Activated CD8-positive, alpha-beta T cell treated with anti-CD3 and anti-CD28 coated beads for 36 hours (primary cell): ENCODE data around the gene CST9L. TPM values are rescaled to one million over a fixed set of nuclear protein-coding genes. Genes with fewer than 3 reads are reported as not detected.

Experiments
- ATAC-seq: fragments of 200-7000 bp; cut with Tn5 transposase; one replicate; pipeline ENCODE4 v1.10.0; 2021; ENCODE audit warnings: mild to moderate bottlenecking, moderate library complexity
- CTCF ChIA-PET: fragments of 350-600 bp; sonication (Branson Sonifier 250); formaldehyde crosslinking; loops from one replicate; lab custom pipeline; 2021; ENCODE audit warnings: antibody characterized with exemption; lab: Charles Lee
- POLR2A ChIA-PET: fragments of 350-600 bp; sonication (Branson Sonifier 250); formaldehyde crosslinking; loops from one replicate; lab custom pipeline; 2021; ENCODE audit warnings: antibody characterized with exemption; lab: Charles Lee
- DNase-seq: peaks from one replicate; pipeline ENCODE4 v3.0.0-alpha.2; 2020
- H3K27ac Mint-ChIP-seq: one replicate; pipeline ENCODE4 v1.8.0; 2021; ENCODE audit warnings: mild to moderate bottlenecking, mixed read lengths
- H3K27me3 Mint-ChIP-seq: one replicate; pipeline ENCODE4 v1.8.0; 2021; ENCODE audit warnings: mixed read lengths
- H3K36me3 Mint-ChIP-seq: one replicate; pipeline ENCODE4 v1.8.0; 2021; ENCODE audit warnings: low read depth, mixed read lengths
- H3K4me1 Mint-ChIP-seq: one replicate; pipeline ENCODE4 v1.8.0; 2021; ENCODE audit warnings: low read depth, mixed read lengths
- H3K4me3 Mint-ChIP-seq: one replicate; pipeline ENCODE4 v1.8.0; 2021; ENCODE audit warnings: mild to moderate bottlenecking, moderate library complexity, mixed read lengths
- H3K9me3 Mint-ChIP-seq: one replicate; pipeline ENCODE4 v1.8.0; 2021; ENCODE audit warnings: mixed read lengths
- intact Hi-C: fragments of 100-400 bp; cut with micrococcal nuclease; formaldehyde crosslinking; loops from one replicate; pipeline ENCODE4 v1.10.0; 2022
- total RNA-seq, 2 experiments: library from RNA; stranded (reverse); gene quantifications; one replicate each; pipeline ENCODE4 v1.2.3, GENCODE V29; 2021
- TF ChIP-seq, protein P1 (sequence below): fragments of 200-600 bp; IDR thresholded peaks from one replicate; pipeline ENCODE4 v1.8.0; 2022; ENCODE audit warnings: antibody characterized with exemption, mild to moderate bottlenecking

CST9L gene
- total RNA-seq, 2 experiments from 2014 or later: not detected

DNA sequence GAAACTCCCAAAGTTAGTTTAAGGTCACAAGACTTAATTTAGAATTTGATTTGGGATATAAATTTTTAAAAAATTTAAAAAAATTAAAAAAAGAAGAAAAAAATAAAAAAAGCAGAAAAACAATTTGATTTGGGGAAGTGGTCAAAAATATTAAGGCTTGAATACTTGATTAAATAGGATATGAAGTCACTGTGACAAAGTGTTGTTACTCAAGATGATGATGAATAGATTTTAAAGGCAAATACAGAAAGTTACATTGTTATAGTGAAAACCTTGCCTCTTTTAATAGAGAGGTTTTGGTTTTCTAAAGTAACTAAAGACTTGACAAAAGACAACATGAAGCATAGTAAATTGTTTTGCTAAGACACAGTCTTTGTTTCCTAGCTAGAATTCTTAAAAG, 30.2 kb upstream of the CST9L start:
- H3K9me3 Mint-ChIP-seq: no peaks in the 10 kb centered on the region
- ATAC-seq: no peak
- ChIA-PET CTCF (interaction anchor here (1.7 to 18.2 kb wide), 2 partner anchors 8 to 155 kb away, joined by 8 to 176 read pairs; partner anchors contain the start of gene CSTL1), POLR2A (no interaction called here)
- H3K27ac Mint-ChIP-seq: no peak overlapping the region
- TF ChIP-seq, protein P1, sequence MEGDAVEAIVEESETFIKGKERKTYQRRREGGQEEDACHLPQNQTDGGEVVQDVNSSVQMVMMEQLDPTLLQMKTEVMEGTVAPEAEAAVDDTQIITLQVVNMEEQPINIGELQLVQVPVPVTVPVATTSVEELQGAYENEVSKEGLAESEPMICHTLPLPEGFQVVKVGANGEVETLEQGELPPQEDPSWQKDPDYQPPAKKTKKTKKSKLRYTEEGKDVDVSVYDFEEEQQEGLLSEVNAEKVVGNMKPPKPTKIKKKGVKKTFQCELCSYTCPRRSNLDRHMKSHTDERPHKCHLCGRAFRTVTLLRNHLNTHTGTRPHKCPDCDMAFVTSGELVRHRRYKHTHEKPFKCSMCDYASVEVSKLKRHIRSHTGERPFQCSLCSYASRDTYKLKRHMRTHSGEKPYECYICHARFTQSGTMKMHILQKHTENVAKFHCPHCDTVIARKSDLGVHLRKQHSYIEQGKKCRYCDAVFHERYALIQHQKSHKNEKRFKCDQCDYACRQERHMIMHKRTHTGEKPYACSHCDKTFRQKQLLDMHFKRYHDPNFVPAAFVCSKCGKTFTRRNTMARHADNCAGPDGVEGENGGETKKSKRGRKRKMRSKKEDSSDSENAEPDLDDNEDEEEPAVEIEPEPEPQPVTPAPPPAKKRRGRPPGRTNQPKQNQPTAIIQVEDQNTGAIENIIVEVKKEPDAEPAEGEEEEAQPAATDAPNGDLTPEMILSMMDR: no peak
- H3K36me3 Mint-ChIP-seq: no peaks in the 10 kb centered on the region
- no peak for DNase-seq
- H3K4me3 Mint-ChIP-seq: no peak overlapping the region
- H3K4me1 Mint-ChIP-seq: no peaks in the 10 kb centered on the region
- H3K27me3 Mint-ChIP-seq: no peaks in the 10 kb centered on the region
- intact Hi-C loops: no loop called here

DNA sequence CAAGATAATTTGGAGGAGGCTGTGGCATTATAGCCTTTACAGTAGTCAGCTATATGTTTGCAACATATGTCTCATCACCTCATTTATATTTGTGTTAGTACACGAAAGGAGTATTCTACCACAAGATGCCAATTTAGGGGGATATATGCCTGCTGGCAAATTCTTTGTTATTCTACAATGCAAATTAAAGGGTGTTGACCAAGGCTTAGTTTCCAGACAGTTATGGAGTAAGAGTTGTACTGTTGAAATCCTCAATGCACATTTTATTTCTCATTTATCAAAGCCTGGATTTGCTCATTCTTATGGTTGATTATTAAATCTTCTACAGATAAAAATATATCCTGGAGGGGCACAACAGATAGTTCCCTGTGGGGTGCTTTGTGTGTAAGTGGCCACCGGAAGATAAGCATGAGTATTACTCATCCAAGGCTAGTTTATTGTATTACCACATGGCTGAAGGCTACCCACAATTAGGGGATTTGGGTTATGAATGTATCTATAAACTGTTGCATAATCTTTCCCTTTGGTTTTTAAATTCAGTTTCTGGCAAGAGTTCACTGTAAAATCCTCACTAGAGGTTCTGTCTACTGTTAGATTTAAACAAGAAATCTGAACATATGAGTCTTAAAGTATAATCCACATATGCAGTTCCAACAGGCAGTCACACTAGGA, 28.4 kb upstream of the CST9L start:
- no peaks in the 10 kb centered on the region for H3K4me1 Mint-ChIP-seq
- TF ChIP-seq, protein P1: no peak
- no peak overlapping the region for H3K4me3 Mint-ChIP-seq
- no peak for DNase-seq
- intact Hi-C loops: no loop called here
- no peaks in the 10 kb centered on the region for H3K27me3 Mint-ChIP-seq
- H3K9me3 Mint-ChIP-seq: no peaks in the 10 kb centered on the region
- ATAC-seq: no peak
- CTCF ChIA-PET: interaction anchor here (1.7 to 18.2 kb wide), 2 partner anchors 10 to 153 kb away, joined by 8 to 176 read pairs; partner anchors contain the start of gene CSTL1
- POLR2A ChIA-PET: no interaction called here
- no peak overlapping the region for H3K27ac Mint-ChIP-seq
- no peaks in the 10 kb centered on the region for H3K36me3 Mint-ChIP-seq

DNA sequence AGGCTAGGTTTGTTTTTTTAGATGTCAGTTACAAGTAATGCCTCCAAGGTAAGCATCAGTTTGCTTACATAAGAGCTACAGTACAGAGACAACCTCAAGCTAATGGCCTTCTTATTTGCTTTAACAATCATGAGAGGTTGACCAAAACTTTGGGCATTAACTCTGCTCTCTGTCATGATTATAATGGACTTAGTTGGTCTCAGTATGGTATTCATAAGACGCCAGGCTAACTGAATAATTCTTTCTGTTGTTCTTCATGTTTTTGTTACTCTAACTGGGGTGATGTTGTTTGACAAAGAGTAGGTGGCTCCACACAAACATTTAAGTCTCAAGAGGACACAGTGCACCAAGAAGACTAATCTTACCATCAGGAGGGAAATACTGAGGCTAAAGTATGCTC, 27.7 kb upstream of the CST9L start:
- ATAC-seq (no peak), DNase-seq (no peak)
- TF ChIP-seq, protein P1: no peak
- Mint-ChIP-seq H3K27me3 (no peaks in the 10 kb centered on the region), H3K4me3 (no peak overlapping the region), H3K36me3 (no peaks in the 10 kb centered on the region), H3K27ac (no peak overlapping the region), H3K4me1 (no peaks in the 10 kb centered on the region), H3K9me3 (no peaks in the 10 kb centered on the region)
- POLR2A ChIA-PET: no interaction called here
- CTCF ChIA-PET: no interaction called here
- intact Hi-C loops: no loop called here

DNA sequence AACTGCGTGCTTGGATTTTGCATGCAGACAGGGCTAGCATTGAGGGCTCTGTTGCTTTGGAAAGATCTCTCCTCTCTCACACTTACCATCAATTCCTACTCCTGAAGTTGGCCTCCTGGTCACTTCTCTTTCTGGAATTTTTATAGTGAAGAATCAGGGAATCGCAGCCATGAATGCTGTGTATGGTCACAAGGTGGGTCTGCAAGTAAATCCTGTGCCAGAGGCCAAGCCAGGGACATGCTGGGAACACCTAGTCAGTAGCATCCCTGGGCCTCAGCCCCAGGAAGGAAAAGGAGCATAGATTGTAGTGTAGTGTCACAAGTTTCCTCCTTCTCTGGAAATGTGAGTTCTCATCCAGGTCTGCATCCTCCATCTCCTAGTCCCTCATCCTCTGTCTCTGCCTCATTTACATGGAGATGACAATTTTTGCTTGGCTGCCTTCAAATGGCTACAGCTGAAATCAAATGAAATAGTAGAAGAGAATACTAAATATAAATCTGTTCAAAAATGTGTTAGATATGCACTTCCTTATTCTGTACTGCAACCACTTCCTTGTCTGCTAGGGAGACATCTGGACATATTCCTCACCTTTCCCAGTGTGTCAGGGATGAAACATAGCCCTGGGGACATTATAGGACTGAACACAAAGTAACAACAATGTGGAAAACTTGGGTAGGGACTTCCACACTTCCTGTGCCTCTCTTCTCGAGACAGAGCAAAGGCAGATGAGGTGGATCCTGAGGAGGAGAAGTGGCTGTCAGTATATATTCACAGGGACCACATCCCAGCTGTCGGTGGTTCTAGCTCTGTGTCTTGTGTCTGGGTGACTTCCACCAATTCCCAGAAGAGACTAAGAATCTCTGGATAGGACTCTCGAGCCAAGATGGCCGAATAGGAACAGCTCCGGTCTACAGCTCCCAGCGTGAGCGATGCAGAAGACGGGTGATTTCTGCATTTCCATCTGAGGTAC, 20.4 kb upstream of the CST9L start:
- H3K27me3 Mint-ChIP-seq: peaks cover 6% of the 10 kb centered on the region
- ATAC-seq: no peak
- H3K4me1 Mint-ChIP-seq: peaks cover 4% of the 10 kb centered on the region
- intact Hi-C loops: no loop called here
- TF ChIP-seq, protein P1: no peak
- ChIA-PET CTCF (no interaction called here), POLR2A (no interaction called here)
- H3K9me3 Mint-ChIP-seq: no peaks in the 10 kb centered on the region
- DNase-seq: no peak
- no peak overlapping the region for H3K27ac Mint-ChIP-seq
- H3K36me3 Mint-ChIP-seq: no peaks in the 10 kb centered on the region
- no peak overlapping the region for H3K4me3 Mint-ChIP-seq

DNA sequence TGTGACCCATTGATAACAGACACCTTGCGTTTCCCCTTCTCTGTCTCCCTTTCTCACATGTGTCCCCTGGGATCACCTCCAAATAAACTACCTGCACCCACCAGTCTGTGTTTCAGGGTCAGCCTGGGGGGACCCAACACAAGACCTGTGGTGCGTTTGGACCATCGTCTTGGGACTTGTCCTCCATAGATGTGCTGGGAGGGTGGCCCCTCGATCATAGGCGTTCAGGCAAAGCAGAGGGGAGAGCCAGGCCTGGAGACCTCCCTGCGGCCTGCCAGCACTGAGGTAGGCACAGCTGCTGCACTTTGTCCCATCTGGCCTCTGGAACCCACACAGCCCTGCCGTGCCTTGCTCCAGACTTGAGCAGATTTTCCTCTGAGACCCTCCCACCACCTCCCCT, 19.3 kb upstream of the CST9L start:
- H3K27ac Mint-ChIP-seq: no peak overlapping the region
- peaks cover 4% of the 10 kb centered on the region for H3K4me1 Mint-ChIP-seq
- peaks cover 6% of the 10 kb centered on the region for H3K27me3 Mint-ChIP-seq
- no peak overlapping the region for H3K4me3 Mint-ChIP-seq
- ATAC-seq: no peak
- intact Hi-C loops: no loop called here
- ChIA-PET POLR2A (no interaction called here), CTCF (no interaction called here)
- H3K36me3 Mint-ChIP-seq: no peaks in the 10 kb centered on the region
- no peak for DNase-seq
- no peaks in the 10 kb centered on the region for H3K9me3 Mint-ChIP-seq
- TF ChIP-seq, protein P1: no peak
